Measurements from ENCODE around the gene GAMT.

Gene GAMT

GRCh38 chr19:1383312-1384084 is 17.8 kb downstream of the GAMT start, which contains the start of gene NDUFS7:
Gene NDUFS7 (plus strand): TSS chr19:1383907. CDS start chr19:1383927, 20 bp downstream.
- peak; percentile 86 to 97 for DNase-seq

- no peak for DNase-seq
Measured at GRCh38 chr19:1383017-1383311, 18.4 kb downstream of the GAMT start.

DNA sequence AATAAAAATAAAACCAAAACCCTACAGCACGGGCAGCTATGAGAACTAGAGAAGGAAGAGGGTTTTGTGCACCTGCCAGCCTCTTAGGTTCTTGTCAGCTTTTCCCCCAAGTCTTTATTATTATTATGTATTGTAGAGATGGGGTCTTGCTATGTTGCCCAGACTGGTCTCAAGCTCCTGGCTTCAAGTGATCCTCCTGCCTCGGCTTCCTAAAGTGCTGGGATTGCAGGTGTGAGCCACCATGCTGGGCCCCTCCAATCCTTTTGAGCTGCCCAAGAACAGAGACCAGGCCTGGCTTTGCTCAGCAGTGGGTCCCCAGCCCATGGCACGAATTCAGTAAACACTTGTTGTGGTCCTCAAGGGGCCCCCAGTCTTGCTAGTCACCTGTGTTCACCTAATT is 19.1 kb downstream of the GAMT start:
- DNase-seq = no peak

DNA sequence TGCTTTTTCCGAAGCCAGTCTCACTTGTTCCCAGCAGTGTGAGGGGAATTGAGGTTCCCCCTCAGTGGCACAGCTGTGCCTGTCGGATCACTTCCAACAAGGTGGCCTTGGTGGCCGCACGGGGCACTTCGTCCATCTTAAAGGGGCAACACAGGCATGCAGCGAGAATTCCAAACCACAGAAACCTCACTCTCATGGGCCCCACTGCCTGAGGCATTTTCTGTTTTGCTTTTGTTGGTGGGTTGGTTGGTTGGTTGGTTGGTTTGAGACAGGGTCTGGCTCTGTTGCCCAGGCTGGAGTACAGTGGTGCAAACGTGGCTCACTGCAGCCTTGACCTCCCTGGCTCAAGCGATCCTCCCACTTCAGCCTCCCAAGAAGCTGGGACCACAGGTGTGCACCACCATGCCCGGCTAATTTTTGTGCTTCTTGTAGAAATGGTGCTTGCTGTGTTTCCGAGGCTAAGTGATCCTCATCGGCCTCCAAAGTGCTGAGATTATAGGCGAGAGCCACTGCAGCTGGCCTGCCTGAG is 21.3 kb downstream of the GAMT start:
- DNase-seq = no peak

DNA sequence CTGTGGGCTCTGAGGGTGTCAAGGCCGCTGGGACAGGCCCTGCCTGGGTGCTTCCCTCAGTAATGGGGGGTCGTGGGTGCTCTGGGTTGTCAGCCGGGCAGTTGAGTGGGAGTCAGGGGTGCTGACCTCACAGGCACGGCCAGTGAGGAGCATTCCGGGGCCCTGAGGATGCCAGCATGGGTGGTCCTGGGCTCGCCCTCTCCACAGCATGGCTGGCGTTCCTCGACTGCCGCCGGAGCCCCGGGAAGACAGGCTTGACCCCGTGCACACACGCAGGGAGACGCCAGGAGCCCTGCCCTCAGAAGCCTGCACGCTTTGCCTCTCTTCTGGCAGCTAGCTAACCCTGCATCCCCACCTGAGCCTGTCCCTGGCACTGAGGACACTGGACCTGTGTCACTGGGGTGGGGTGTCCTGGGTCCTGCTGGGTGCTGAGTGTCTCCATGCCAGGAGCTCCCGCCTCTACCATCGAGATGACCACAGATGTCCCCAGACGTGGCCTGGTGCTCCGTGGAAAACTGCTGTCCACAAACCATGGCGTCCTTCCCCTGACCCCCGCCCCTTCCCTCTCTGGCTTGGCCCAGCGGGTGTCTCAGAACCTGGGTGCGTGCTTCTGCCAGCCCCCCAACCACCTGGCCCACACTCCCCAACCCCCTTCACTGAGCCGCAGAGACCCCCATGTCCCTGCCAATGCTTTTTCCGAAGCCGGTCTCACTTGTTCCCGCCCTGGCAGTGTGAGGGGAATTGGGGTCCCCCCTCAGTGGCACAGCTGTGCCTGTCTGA is 22.0 kb downstream of the GAMT start:
- DNase-seq = no peak

GRCh38 chr19:1377965-1378785 is 23.2 kb downstream of the GAMT start:
- no peak for DNase-seq

DNA sequence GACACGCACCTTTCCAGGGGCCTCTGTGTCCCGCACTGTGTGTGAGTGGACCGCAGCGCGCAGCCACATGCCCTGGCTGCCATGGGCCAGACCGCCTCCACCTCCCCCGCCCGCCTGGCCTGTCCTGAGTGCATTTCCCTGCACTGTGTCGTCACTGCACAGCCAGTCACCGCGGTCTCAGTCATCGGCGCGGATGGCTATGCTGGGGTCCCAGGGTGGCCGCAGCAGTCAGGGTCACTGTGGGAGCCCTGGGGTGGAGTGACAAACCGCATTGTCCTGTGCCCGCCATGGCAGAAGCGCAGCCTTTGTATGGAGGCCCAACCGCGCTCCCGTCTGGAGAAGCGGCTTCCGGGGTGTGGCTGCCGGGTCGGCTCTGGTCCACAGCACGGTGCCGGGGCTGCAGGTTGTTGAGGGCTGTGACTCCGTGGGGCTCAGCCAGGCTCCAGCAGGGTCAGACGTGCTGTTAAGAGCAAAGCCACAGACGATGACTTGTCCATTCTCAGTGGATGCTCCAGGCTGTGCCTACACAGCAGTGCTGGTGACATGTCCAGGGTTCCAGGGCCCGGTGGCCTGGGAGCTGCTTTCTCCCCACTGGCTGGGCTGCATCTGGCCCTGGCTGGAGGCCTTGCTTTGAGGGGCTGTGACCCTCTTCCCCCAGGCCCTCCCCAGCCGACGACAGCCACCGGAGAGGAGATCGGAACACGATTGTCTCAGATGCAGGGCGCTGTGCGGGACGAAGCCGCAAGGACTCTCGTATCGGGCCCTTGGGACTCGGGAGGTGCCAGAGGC is 24.0 kb downstream of the GAMT start:
- no peak for DNase-seq

- DNase-seq = no peak
Measured at GRCh38 chr19:1376415-1376805, 24.9 kb downstream of the GAMT start.

GRCh38 chr19:1374250-1374577 is 27.1 kb downstream of the GAMT start:
- DNase-seq = no peak

GRCh38 chr19:1373534-1374249 is 27.6 kb downstream of the GAMT start:
- DNase-seq = no peak

- DNase-seq = no peak
Measured at GRCh38 chr19:1373042-1373533, 28.3 kb downstream of the GAMT start.

GRCh38 chr19:1370579-1371361 is 30.6 kb downstream of the GAMT start:
- peak in 1 of 2 experiments; percentile 29 for DNase-seq

DNA sequence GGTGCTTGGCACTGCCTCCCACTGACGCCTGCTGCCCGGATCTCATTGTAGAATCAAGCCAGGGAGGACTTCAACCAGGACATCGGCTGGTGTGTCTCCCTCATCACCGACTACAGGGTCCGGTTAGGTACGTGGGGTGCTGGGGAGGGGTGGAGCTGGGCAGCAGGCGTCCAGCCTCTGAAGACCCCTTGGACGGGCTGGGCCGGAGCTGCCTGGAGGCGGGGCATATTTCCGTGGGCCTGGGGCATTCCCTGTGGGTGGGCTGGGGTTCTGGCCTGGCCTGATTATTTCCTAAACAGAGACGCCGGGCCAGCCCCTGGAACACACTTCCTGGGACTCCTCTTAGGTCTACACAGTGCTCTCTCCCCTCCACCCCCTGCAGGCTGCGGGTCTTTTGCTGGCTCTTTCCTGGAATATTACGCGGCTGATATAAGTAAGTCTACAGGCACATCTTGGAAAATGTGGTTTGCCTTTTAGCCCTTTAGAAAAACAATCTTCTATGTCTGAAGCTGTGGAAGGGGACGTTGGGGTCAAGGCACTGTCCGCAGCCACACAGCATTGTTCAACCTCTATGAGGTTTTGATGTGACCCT is 32.0 kb downstream of the GAMT start:
- DNase-seq = no peak

GRCh38 chr19:1366899-1367870 is 34.2 kb downstream of the GAMT start:
- no peak for DNase-seq

DNA sequence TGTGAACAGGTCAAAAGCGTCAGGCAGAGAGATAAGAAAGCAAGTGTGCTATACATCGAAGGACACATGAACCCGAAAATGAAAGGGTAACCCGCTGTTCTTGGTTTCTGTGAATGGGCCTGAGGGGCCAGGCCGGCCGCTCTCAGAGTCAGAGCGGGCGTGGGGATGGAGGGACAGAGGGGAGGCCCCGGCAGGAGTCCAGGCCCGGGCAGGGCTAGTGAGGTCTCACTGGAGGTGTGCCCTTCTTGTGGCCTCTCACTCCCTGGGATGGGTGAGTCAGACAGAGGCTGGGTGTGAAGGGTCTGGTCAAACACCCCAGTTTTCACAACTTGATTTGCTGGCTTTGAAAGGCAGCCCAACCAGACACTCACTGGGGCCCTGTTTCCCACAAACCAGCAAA is 35.0 kb downstream of the GAMT start:
- DNase-seq = no peak

- no peak for DNase-seq
Measured at GRCh38 chr19:1365319-1366269, 35.7 kb downstream of the GAMT start.

- DNase-seq = no peak
Measured at GRCh38 chr19:1364070-1364704, 37.2 kb downstream of the GAMT start.

DNA sequence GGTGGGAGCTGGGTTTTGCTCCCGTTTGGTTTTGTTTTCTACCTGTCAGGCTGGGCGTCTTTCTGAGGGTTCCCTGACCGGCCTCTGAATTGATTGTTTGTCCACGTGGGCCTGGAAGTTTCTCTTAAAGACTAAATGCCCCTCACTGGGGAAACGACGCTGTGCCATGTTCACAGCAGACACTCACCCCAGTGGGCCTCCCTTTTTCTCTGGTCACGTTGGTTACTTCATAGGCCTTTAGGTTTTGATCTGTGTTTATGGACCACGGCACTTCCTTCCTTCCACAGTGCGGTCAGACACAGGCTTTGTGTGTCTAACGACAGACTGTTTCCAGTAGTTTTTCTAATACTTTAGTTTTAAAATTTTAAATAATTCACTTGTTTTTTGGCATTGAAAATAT is 37.7 kb downstream of the GAMT start:
- no peak for DNase-seq

Measured in NCI-H187 (cell line).